HCT116 (cell line): ENCODE data around the gene CRYBA4. TPM values are rescaled to one million over a fixed set of nuclear protein-coding genes. Genes with fewer than 3 reads are reported as not detected.

Source experiments
- ATAC-seq: fragments of 200-7000 bp; cut with Tn5 transposase; 2 replicates; pipeline ENCODE4 v1.9.1; 2020; ENCODE audit warnings: mild to moderate bottlenecking, moderate library complexity
- BruUV-seq: library from RNA; stranded (reverse); fragments of 400-500 nt; replicated peaks from 2 replicates; lab custom pipeline; 2021; lab: Mats Ljungman, UMichigan
- CTCF ChIA-PET: fragments of 300-600 bp; sonication (Branson Sonifier 250); formaldehyde crosslinking; loops from one replicate; lab custom pipeline; 2021; ENCODE audit warnings: antibody characterized with exemption; lab: Charles Lee
- POLR2A ChIA-PET: fragments of 300-600, 350-600 bp; sonication (Branson Sonifier 250); formaldehyde crosslinking; loops from one replicate; lab custom pipeline; 2021; ENCODE audit warnings: antibody characterized with exemption; lab: Charles Lee
- RAD21 ChIA-PET, 2 experiments: fragments of 300-600 bp; sonication (Branson Sonifier 250); formaldehyde crosslinking; loops; one replicate each; lab custom pipeline; 2023; ENCODE audit warnings: low total read pairs in 2 of 2; ENCODE audit not compliant: uncharacterized antibody in 2 of 2, unreplicated experiment in 2 of 2, low non-redundant PET in 1 of 2; lab: Charles Lee
- DNase-seq: peaks from one replicate; pipeline ENCODE4 v3.0.0-alpha.2; 2010; ENCODE audit warnings: low read depth, low spot score
- H2AFZ ChIP-seq: fragments of 200-600 bp; shearing (Covaris generic), sonication (generic); 2 replicates; pipeline ENCODE4 v1.6.1; 2017; ENCODE audit warnings: low read depth, mixed run types, mixed read lengths, antibody characterized with exemption, low read length; ENCODE audit not compliant: poor library complexity, severe bottlenecking
- H3K27ac ChIP-seq: 2 replicates; pipeline ENCODE4 v1.5.1; 2012; ENCODE audit warnings: low read depth, low read length
- H3K27me3 ChIP-seq: fragments of 200-600 bp; sonication (generic); 2 replicates; pipeline ENCODE4 v1.6.1; 2016; ENCODE audit warnings: mixed run types, low read length, mixed read lengths; ENCODE audit not compliant: insufficient read depth
- H3K36me3 ChIP-seq, 2 experiments: fragments of 200-500 bp in 1 of 2; fragments of 200-600 bp in 1 of 2; sonication (Bioruptor generic) in 1 of 2; sonication (generic) in 1 of 2; 2 replicates each; pipeline versions ENCODE4 v1.5.1 to v1.6.1; 2014 to 2016; ENCODE audit warnings: low read length in 2 of 2, inconsistent platforms in 1 of 2, mixed read lengths in 1 of 2, mixed run types in 1 of 2; ENCODE audit not compliant: insufficient read depth in 2 of 2, control insufficient read depth in 1 of 2
- H3K4me1 ChIP-seq, 2 experiments: fragments of 200-600 bp in 1 of 2; sonication (generic) in 1 of 2; 2 replicates each; pipeline versions ENCODE4 v1.5.1 to v1.6.1; 2012 to 2017; ENCODE audit warnings: low read length in 2 of 2, inconsistent platforms in 1 of 2, mild to moderate bottlenecking in 1 of 2, mixed read lengths in 1 of 2, mixed run types in 1 of 2, moderate library complexity in 1 of 2; ENCODE audit not compliant: insufficient read depth in 2 of 2, control insufficient read depth in 1 of 2
- H3K4me2 ChIP-seq: fragments of 200-600 bp; sonication (generic); 2 replicates; pipeline ENCODE4 v1.6.1; 2017; ENCODE audit warnings: mixed run types, low read length, mixed read lengths
- H3K4me3 ChIP-seq, 2 experiments: fragments of 200-600 bp in 1 of 2; sonication (generic) in 1 of 2; replicated peaks in 1 of 2; 2 replicates each; pipeline ENCODE4 v1.5.1; 2011 to 2016; ENCODE audit warnings: low read length in 2 of 2, control low read depth in 1 of 2, low read depth in 1 of 2, mild to moderate bottlenecking in 1 of 2, mixed read lengths in 1 of 2, mixed run types in 1 of 2
- H3K79me2 ChIP-seq: fragments of 200-600 bp; sonication (generic); 2 replicates; pipeline ENCODE4 v1.6.1; 2017; ENCODE audit warnings: mild to moderate bottlenecking, mixed run types, low read length, moderate library complexity, mixed read lengths; ENCODE audit not compliant: insufficient read depth
- H3K9ac ChIP-seq: fragments of 200-600 bp; sonication (generic); 2 replicates; pipeline ENCODE4 v1.6.1; 2016; ENCODE audit warnings: low read length, mixed read lengths
- H3K9me2 ChIP-seq: fragments of 200-600 bp; sonication (generic), shearing (Covaris generic); 2 replicates; pipeline ENCODE4 v1.6.1; 2017; ENCODE audit warnings: mixed run types, mild to moderate bottlenecking, moderate library complexity; ENCODE audit not compliant: insufficient read depth
- H3K9me3 ChIP-seq, 2 experiments: fragments of 200-500 bp in 1 of 2; fragments of 200-600 bp in 1 of 2; sonication (Bioruptor generic) in 1 of 2; sonication (generic) in 1 of 2; 2 replicates each; pipeline ENCODE4 v1.6.1; 2014 to 2017; ENCODE audit warnings: low read length in 2 of 2, mixed read lengths in 2 of 2, inconsistent platforms in 1 of 2, low read depth in 1 of 2, mild to moderate bottlenecking in 1 of 2, mixed run types in 1 of 2, moderate library complexity in 1 of 2; ENCODE audit not compliant: control insufficient read depth in 1 of 2, insufficient read depth in 1 of 2
- H4K20me1 ChIP-seq: fragments of 200-600 bp; sonication (generic), shearing (Covaris generic); 2 replicates; pipeline ENCODE4 v1.6.1; 2017; ENCODE audit warnings: mixed run types, mild to moderate bottlenecking, moderate library complexity; ENCODE audit not compliant: insufficient read depth
- ATF3 ChIP-seq: IDR thresholded peaks from 2 replicates; pipeline ENCODE4 v1.6.1; 2012
- CBX3 ChIP-seq: IDR thresholded peaks from 2 replicates; pipeline ENCODE4 v1.6.1; 2012; ENCODE audit warnings: low read depth
- CEBPB ChIP-seq: IDR thresholded peaks from 2 replicates; pipeline ENCODE4 v1.6.1; 2012; ENCODE audit warnings: low read depth
- CTCF ChIP-seq, 3 experiments: fragments of 200-600 bp in 1 of 3; sonication (generic) in 1 of 3; IDR thresholded peaks in 2 of 3; conservative IDR thresholded peaks in 1 of 3; 2 replicates each; pipeline ENCODE4 v1.5.1; 2012 to 2017; ENCODE audit warnings: low read depth in 2 of 3, low read length in 2 of 3, antibody characterized with exemption in 1 of 3, borderline replicate concordance in 1 of 3, control low read depth in 1 of 3, mild to moderate bottlenecking in 1 of 3, mixed read lengths in 1 of 3, mixed run types in 1 of 3, moderate library complexity in 1 of 3; ENCODE audit not compliant: insufficient read depth in 1 of 3
- EGR1 ChIP-seq: IDR thresholded peaks from 2 replicates; pipeline ENCODE4 v1.6.1; 2012; ENCODE audit warnings: low read depth
- ELF1 ChIP-seq: IDR thresholded peaks from 2 replicates; pipeline ENCODE4 v1.6.1; 2012; ENCODE audit warnings: low read depth, borderline replicate concordance
- EZH2 ChIP-seq: fragments of 200-600 bp; sonication (generic); IDR thresholded peaks from 2 replicates; pipeline ENCODE4 v1.6.1; 2017; ENCODE audit warnings: antibody characterized with exemption, mixed run types
- EZH2phosphoT487 ChIP-seq: fragments of 200-600 bp; IDR thresholded peaks from 2 replicates; pipeline ENCODE4 v1.6.1; 2018; ENCODE audit warnings: antibody characterized with exemption, borderline replicate concordance
- FOSL1 ChIP-seq: IDR thresholded peaks from 2 replicates; pipeline ENCODE4 v1.6.1; 2012; ENCODE audit warnings: low read depth
- JUND ChIP-seq: IDR thresholded peaks from 2 replicates; pipeline ENCODE4 v1.6.1; 2012
- MAX ChIP-seq: IDR thresholded peaks from 2 replicates; pipeline ENCODE4 v1.6.1; 2012
- POLR2A ChIP-seq: IDR thresholded peaks from 2 replicates; pipeline ENCODE4 v1.7.0; 2011; ENCODE audit warnings: borderline replicate concordance; ENCODE audit not compliant: insufficient read depth, insufficient read length; ENCODE audit errors: extremely low read depth
- POLR2AphosphoS5 ChIP-seq: IDR thresholded peaks from 2 replicates; pipeline ENCODE4 v1.6.1; 2011; ENCODE audit warnings: mild to moderate bottlenecking, low read depth, low read length, moderate library complexity
- RAD21 ChIP-seq: IDR thresholded peaks from 2 replicates; pipeline ENCODE4 v1.6.1; 2012; ENCODE audit warnings: low read depth, mild to moderate bottlenecking
- SIN3A ChIP-seq: IDR thresholded peaks from 2 replicates; pipeline ENCODE4 v1.6.1; 2012; ENCODE audit warnings: low read depth
- SP1 ChIP-seq: IDR thresholded peaks from 2 replicates; pipeline ENCODE4 v1.6.1; 2012; ENCODE audit warnings: low read depth
- SRF ChIP-seq: IDR thresholded peaks from 2 replicates; pipeline ENCODE4 v1.6.1; 2012; ENCODE audit warnings: low read depth
- TCF7L2 ChIP-seq: IDR thresholded peaks from 2 replicates; pipeline ENCODE4 v1.7.0; 2011; ENCODE audit warnings: borderline replicate concordance, inconsistent platforms; ENCODE audit not compliant: insufficient read depth, insufficient read length; ENCODE audit errors: extremely low read depth
- YY1 ChIP-seq: IDR thresholded peaks from 2 replicates; pipeline ENCODE4 v1.6.1; 2011; ENCODE audit warnings: low read length, low read depth, moderate library complexity, mild to moderate bottlenecking; ENCODE audit not compliant: insufficient replicate concordance; ENCODE audit errors: extremely low read depth
- ZBTB33 ChIP-seq: IDR thresholded peaks from 2 replicates; pipeline ENCODE4 v1.6.1; 2011; ENCODE audit warnings: mild to moderate bottlenecking, low read length, moderate library complexity; ENCODE audit not compliant: insufficient replicate concordance; ENCODE audit errors: extremely low read depth
- ZFX ChIP-seq: fragments of 450-650 bp; IDR thresholded peaks from 2 replicates; pipeline ENCODE4 v1.6.1; 2017
- ZNF274 ChIP-seq: fragments of 200-500 bp; sonication (Bioruptor generic); IDR thresholded peaks from 2 replicates; pipeline ENCODE4 v1.6.1; 2014; ENCODE audit warnings: mild to moderate bottlenecking, low read depth, low read length, inconsistent platforms
- intact Hi-C: fragments of 100-400 bp; cut with micrococcal nuclease; formaldehyde crosslinking; loops from 2 replicates; pipeline ENCODE4 v1.10.0; 2022
- total RNA-seq: library from RNA; stranded (reverse); gene quantifications from one replicate; pipeline ENCODE4 v1.2.1, GENCODE V29; 2021; ENCODE audit not compliant: unreplicated experiment

CRYBA4 gene
- total RNA-seq, 1 experiment from 2014 or later: not detected

- H2AFZ ChIP-seq: peak within 1 kb of the TSS; percentile 98
- H3K9me2 ChIP-seq: no peaks in the 10 kb centered on the region
- intact Hi-C loops: no loop called here
- RAD21 ChIA-PET: interaction anchor here in 1 of 2 experiments (0.6 kb wide), 1 partner anchor 54 kb away, joined by 3 read pairs; no protein-coding TSS in a partner anchor
- H3K4me2 ChIP-seq: peak within 1 kb of the TSS; percentile 99
- no peaks in the 10 kb centered on the region for H3K36me3 ChIP-seq
- peaks cover 8 to 18% of the 10 kb centered on the region in 2 experiments; a peak in 3 of 4 replicates for H3K4me1 ChIP-seq
- TSS peak; percentile 60 for BruUV-seq
- CTCF ChIA-PET: no interaction called here
- H4K20me1 ChIP-seq: no peaks in the 10 kb centered on the region
- H3K79me2 ChIP-seq: peaks cover 15% of the 10 kb centered on the region; the same call in 1 of the 2 replicates
- H3K9me3 ChIP-seq: no peaks in the 10 kb centered on the region
- H3K27me3 ChIP-seq: peaks cover 8% of the 10 kb centered on the region; the same call in 1 of the 2 replicates
- peak within 1 kb of the TSS; percentile 79 for H3K9ac ChIP-seq
- peak; percentile 90 for ATAC-seq
- peak within 1 kb of the TSS; percentile 67 to 90 for H3K4me3 ChIP-seq
- peak; percentile 19 for DNase-seq
- H3K27ac ChIP-seq: peak within 1 kb of the TSS; percentile 59; the same call in 1 of the 2 replicates
- POLR2A ChIA-PET: no interaction called here
- TF ChIP-seq POLR2A (peak; percentile 43), EZH2phosphoT487 (no peak), ZNF274 (no peak), SIN3A (no peak), POLR2AphosphoS5 (peak; percentile 85), MAX (no peak), ZBTB33 (no peak), RAD21 (no peak), CTCF (IDR thresholded peaks at IDR 0.05 in 2 of 3, conservative IDR thresholded peaks at IDR 0.05 in 1 of 3; ENCODE audit: borderline replicate concordance in 1 of 3, insufficient read depth in 1 of 3, low read depth in 2 of 3, low read length in 2 of 3) (no peak), ELF1 (no peak), EZH2 (no peak), ATF3 (no peak), TCF7L2 (no peak), SP1 (no peak), CEBPB (no peak), JUND (no peak), CBX3 (no peak), EGR1 (peak; percentile 26; the same call in 1 of the 2 replicates), YY1 (no peak), ZFX (peak; percentile 29; the same call in 1 of the 2 replicates), FOSL1 (no peak), SRF (no peak)
Measured at GRCh38 chr22:26589845-26590736, 31.7 kb upstream of the CRYBA4 start, which contains the start of gene TPST2. TSS of gene TPST2 (minus strand) at chr22:26590132. CDS start at chr22:26541630, 48,502 bp downstream.
